NCI-H526 treated with DMSO at 0.1 percent for 48 hours (cell line): Measurements from ENCODE around the gene IL1R2.
A peak's percentile ranks its signal among the peaks of the same experiment; 100 is the strongest.

ENCODE experiments used
- DNase-seq: peaks from one replicate; lab custom pipeline; 2025; lab: John Stamatoyannopoulos, UW

The IL1R2 gene

GRCh38 chr2:101991721-101992145, at the start of gene IL1R2:
IL1R2 (plus strand) TSS chr2:101991960; CDS start chr2:102008576, 16,616 bp downstream.
- DNase-seq: no peak

GRCh38 chr2:101942851-101943250, 48.9 kb upstream of the IL1R2 start:
- no peak for DNase-seq

GRCh38 chr2:101946372-101947039, 45.3 kb upstream of the IL1R2 start:
- DNase-seq: peak; percentile 60

GRCh38 chr2:101947374-101947773, 44.4 kb upstream of the IL1R2 start:
- no peak for DNase-seq

- no peak for DNase-seq
Measured at GRCh38 chr2:101948625-101949155, 43.1 kb upstream of the IL1R2 start.

GRCh38 chr2:101949304-101949703, 42.5 kb upstream of the IL1R2 start:
- DNase-seq: no peak

GRCh38 chr2:101951296-101951695, 40.5 kb upstream of the IL1R2 start:
- DNase-seq: no peak

- no peak for DNase-seq
Measured at GRCh38 chr2:101952551-101952950, 39.2 kb upstream of the IL1R2 start.

- DNase-seq: no peak
Measured at GRCh38 chr2:101956465-101957438, 35.0 kb upstream of the IL1R2 start.

GRCh38 chr2:101958061-101958460, 33.7 kb upstream of the IL1R2 start:
- no peak for DNase-seq

GRCh38 chr2:101960819-101961337, 30.9 kb upstream of the IL1R2 start:
- no peak for DNase-seq

- DNase-seq: peak; percentile 11
Measured at GRCh38 chr2:101961338-101962191, 30.2 kb upstream of the IL1R2 start.

- no peak for DNase-seq
Measured at GRCh38 chr2:101962309-101962708, 29.5 kb upstream of the IL1R2 start.

GRCh38 chr2:101963198-101963597, 28.6 kb upstream of the IL1R2 start:
- no peak for DNase-seq

- no peak for DNase-seq
Measured at GRCh38 chr2:101967826-101968513, 23.8 kb upstream of the IL1R2 start.

- DNase-seq: no peak
Measured at GRCh38 chr2:101969723-101970122, 22.0 kb upstream of the IL1R2 start.

GRCh38 chr2:101970901-101971300, 20.9 kb upstream of the IL1R2 start:
- no peak for DNase-seq

GRCh38 chr2:101971836-101972235, 19.9 kb upstream of the IL1R2 start:
- no peak for DNase-seq

GRCh38 chr2:101972621-101973434, 18.9 kb upstream of the IL1R2 start:
- DNase-seq: no peak

GRCh38 chr2:101974663-101975062, 17.1 kb upstream of the IL1R2 start:
- no peak for DNase-seq
